Activated CD4-positive, alpha-beta T cell treated with anti-CD3 and anti-CD28 coated beads, Interleukin-10, Interleukin-2, amounts not matched to agents 100 ng/mL and 50 ng/mL, durations not matched to agents 16 hours and 8 hours (primary cell): ENCODE results near the gene TTC5.
"Not testable (repeated sequence)": the region's sequence is repeated elsewhere in the genome, so short reads cannot be mapped to it uniquely, and the experiment has no call there.

Experiments used
- DNase-seq: peaks from one replicate; pipeline ENCODE4 v3.0.0-alpha.2; 2020

Gene TTC5

GRCh38 chr14:20302042-20302755 lies 3.6 kb downstream of the TTC5 start:
- DNase-seq, result peak; percentile 37

- DNase-seq, result peak; percentile 13
These were observed 10.7 kb downstream of the TTC5 start for GRCh38 chr14:20295067-20295466.

GRCh38 chr14:20294636-20295035 lies 11.1 kb downstream of the TTC5 start:
- DNase-seq, result no peak

DNA sequence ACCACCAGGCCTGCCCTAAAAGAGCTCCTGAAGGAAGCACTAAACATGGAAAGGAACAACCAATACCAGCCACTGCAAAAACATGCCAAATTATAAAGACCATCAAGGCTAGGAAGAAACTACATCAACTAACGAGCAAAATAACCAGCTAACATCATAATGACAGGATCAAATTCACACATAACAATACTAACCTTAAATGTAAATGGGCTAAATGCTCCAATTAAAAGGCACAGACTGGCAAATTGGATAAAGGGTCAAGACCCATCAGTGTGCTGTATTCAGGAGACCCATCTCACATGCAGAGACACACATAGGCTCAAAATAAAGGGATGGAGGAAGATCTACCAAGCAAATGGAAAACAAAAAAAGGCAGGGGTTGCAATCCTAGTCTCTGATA lies 23.8 kb downstream of the TTC5 start:
- DNase-seq, result not testable (repeated sequence)

- not testable (repeated sequence) for DNase-seq
These were observed 25.5 kb downstream of the TTC5 start for GRCh38 chr14:20280265-20280664.

GRCh38 chr14:20278414-20278813 lies 27.3 kb downstream of the TTC5 start:
- no peak for DNase-seq

- DNase-seq, result no peak
These were observed 28.3 kb downstream of the TTC5 start for GRCh38 chr14:20277409-20277808.

- DNase-seq, result no peak
These were observed 31.7 kb downstream of the TTC5 start for GRCh38 chr14:20274062-20274461.

GRCh38 chr14:20264361-20264760 lies 41.4 kb downstream of the TTC5 start:
- not testable (repeated sequence) for DNase-seq

GRCh38 chr14:20262642-20263128 lies 43.1 kb downstream of the TTC5 start:
- DNase-seq, result no peak

DNA sequence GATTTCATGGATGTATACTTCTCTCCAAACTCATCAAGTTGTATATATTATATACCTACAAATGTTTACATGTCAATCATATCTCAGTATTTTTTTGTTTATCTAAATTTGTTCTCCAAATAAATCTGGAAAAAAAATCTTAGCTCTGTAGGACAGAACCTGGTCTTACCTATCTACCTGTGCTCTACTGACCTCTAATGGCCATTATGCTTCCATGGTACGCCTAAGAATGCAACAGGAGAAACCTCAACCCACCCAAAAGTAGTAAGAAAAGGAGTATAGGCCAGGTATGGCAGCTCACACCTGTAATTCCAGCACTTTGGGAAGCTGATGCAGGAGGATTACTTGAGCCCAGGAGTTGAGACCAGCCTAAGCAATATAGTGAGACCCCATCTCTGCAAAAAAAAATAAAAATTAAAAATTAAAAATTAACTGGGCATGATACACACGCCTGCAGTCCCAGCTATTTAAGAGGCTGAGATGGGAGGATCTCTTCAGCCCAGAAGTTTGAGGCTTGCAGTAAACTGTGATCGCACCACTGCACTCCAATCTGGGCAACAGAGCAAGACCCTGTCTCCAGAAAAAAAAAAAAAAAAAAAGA lies 58.0 kb downstream of the TTC5 start:
- peak; percentile 13 for DNase-seq
